ENCODE data around the gene ROMO1. TPM values are rescaled to one million over a fixed set of nuclear protein-coding genes. Genes with fewer than 3 reads are reported as not detected.
"Not testable (repeated sequence)": the region's sequence is repeated elsewhere in the genome, so short reads cannot be mapped to it uniquely, and the experiment has no call there.

The ROMO1 gene
- total RNA-seq, 1 donor from 2014 or later: 190 TPM

GRCh38 chr20:35669681-35670080, 29.5 kb upstream of the ROMO1 start:
- intact Hi-C loops (cut with DNase I): no loop called here
- no peak for DNase-seq (ENCODE audit: missing footprints)
- no peak for ATAC-seq

GRCh38 chr20:35673884-35674283, 25.3 kb upstream of the ROMO1 start:
- no peak for ATAC-seq
- no peak for DNase-seq (ENCODE audit: missing footprints)
- intact Hi-C loops (cut with DNase I): no loop called here

- no peak for DNase-seq (ENCODE audit: missing footprints)
- ATAC-seq: no peak
- intact Hi-C loops (cut with DNase I): no loop called here
Measured at GRCh38 chr20:35674921-35675320, 24.3 kb upstream of the ROMO1 start.

- intact Hi-C loops (cut with DNase I): no loop called here
- DNase-seq (ENCODE audit: missing footprints) (no peak), ATAC-seq (no peak)
Measured at GRCh38 chr20:35680452-35681183, 18.6 kb upstream of the ROMO1 start.

DNA sequence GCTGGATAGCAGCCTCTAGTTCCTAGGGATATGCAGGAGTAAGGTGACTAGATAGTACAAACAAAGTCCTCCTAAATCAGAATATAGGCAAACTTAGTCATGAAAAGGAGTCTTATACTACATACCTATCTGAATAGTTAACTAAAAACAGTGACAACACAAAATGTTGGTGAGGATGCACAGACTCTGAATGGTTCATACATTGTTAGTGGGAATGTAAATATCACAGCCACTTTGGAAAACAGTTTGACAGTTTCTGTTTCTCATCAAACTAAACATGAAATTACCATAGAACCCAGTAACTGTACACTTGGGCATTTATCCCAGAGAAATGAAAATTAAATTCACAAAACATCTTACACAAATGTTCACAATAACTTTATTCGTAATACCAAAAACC, 17.2 kb upstream of the ROMO1 start:
- DNase-seq (ENCODE audit: missing footprints): no peak
- intact Hi-C loops (cut with DNase I): no loop called here
- ATAC-seq: no peak

DNA sequence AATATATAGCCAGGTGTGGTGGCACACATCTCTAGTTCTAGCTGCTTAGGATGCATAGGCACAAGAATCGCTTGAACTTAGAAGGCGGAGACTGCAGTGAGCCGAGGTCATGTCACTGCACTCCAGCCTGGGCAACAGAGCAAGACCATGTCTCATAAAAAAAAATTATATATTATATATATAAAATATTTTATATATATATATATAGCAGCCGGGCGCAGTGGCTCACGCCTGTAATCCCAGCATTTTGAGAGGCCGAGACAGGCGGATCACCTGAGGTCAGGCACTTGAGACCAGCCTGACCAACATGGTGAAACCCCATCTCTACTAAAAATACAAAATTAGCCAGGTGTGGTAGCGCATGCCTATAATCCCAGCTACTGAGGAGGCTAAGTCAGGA, 13.8 kb upstream of the ROMO1 start:
- DNase-seq (ENCODE audit: missing footprints); ATAC-seq; intact Hi-C loops (cut with DNase I): not testable (repeated sequence)

DNA sequence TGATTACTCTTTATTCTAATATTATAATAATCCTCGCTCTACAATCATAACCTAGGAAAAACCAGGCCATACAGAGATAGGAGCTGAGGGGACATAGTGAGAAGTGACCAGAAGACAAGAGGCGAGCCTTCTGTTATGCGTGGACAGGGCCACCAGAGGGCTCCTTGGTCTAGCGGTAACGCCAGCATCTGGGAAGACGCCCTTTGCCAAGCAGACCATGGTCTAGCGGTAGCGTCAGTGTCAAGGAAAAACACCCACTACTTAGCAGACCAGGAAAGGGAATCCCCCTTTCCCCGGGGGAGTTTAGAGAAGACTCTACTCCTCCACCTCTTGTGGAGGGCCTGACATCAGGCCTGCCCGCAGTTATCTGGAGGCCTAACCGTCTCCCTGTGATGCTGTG, 12.3 kb upstream of the ROMO1 start:
- intact Hi-C loops (cut with DNase I); DNase-seq (ENCODE audit: missing footprints); ATAC-seq: not testable (repeated sequence)

DNA sequence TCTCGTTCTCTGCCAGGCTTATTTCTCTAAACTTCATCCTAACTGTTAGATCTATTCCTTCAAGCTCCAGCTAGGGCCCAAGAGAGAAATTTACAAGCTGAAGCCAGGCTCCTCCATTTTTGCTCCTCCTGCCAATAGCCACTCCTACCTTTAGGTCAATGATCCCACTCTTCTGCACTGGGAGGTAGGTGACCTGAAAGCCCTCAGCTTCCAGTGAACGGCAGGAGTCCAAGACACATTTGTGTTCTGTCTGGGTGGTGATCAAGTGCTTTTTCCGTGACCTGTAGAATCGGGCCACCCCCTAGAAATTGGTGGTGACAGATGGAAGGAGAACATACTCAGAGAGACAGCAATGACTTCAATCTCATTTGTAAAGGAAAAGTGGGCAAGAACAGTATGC, 8.9 kb upstream of the ROMO1 start:
- intact Hi-C loops (cut with DNase I): no loop called here
- no peak for ATAC-seq

GRCh38 chr20:35695245-35695749, 3.9 kb upstream of the ROMO1 start:
- intact Hi-C loops (cut with DNase I): loop anchor here (5.0 kb wide), 1 partner anchor 93 kb away; no protein-coding TSS in a partner anchor

More for the DNA sequence above, 8.9 kb upstream of the ROMO1 start:
- DNase-seq (ENCODE audit: missing footprints): no peak

GRCh38 chr20:35695978-35696377, 3.2 kb upstream of the ROMO1 start:
- ATAC-seq (no peak), DNase-seq (ENCODE audit: missing footprints) (no peak)
- intact Hi-C loops (cut with DNase I): loop anchor here (5.0 kb wide), 1 partner anchor 94 kb away; no protein-coding TSS in a partner anchor

More at GRCh38 chr20:35695245-35695749, 3.9 kb upstream of the ROMO1 start:
- ATAC-seq (no peak), DNase-seq (ENCODE audit: missing footprints) (no peak)

- intact Hi-C loops (cut with DNase I): loop anchor here (2.0 to 5.0 kb wide), 2 partner anchors 33 to 95 kb away; partner anchors contain the start of genes CPNE1 and RBM12
- no peak for DNase-seq (ENCODE audit: missing footprints)
- no peak for ATAC-seq
Measured at GRCh38 chr20:35697696-35698297, 1.4 kb upstream of the ROMO1 start.

DNA sequence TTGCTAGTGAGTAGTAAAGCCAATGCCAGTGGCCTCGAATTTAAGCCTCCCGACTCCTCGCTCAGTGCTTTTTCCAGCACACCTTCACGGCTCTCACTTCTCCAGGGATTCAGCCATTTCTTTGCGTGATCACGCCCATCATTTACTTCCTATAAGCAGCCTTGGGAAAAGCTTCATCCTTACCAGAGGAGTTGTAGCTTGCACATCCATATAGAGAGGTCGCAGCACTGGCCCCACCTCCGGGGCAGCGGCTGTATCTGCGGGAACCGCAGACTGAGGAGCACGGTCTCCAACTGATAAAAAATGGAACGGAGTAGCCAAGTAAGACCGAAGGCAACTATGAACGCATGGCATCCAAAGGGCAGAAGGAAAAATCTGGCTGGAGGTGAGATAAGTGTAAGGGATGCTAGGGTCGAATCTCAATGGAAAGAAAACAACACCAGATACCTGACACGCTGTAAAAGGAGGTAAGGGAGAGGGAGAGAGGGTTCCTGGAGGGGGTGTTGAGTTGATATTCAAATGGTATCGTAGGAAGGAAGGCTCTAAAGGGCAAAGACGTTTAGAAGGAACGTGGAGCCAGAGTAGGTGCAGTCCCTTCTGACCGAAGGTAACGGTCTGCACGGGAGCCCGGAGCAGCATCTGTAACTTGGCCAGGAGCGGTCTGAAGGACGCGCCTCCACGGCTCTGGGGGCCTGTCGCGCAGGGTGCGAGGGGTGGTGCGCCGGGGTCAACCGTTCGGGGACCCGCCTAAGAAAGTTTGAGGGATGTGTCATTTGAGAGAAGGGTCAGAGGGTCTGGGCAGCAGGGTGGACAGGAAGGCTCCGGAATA, 693 bp upstream of the ROMO1 start:
- intact Hi-C loops (cut with DNase I): loop anchor here (2.0 to 5.0 kb wide), 2 partner anchors 34 to 96 kb away; partner anchors contain the start of genes CPNE1 and RBM12
- ATAC-seq: peak; percentile 23
- DNase-seq (ENCODE audit: missing footprints): no peak

DNA sequence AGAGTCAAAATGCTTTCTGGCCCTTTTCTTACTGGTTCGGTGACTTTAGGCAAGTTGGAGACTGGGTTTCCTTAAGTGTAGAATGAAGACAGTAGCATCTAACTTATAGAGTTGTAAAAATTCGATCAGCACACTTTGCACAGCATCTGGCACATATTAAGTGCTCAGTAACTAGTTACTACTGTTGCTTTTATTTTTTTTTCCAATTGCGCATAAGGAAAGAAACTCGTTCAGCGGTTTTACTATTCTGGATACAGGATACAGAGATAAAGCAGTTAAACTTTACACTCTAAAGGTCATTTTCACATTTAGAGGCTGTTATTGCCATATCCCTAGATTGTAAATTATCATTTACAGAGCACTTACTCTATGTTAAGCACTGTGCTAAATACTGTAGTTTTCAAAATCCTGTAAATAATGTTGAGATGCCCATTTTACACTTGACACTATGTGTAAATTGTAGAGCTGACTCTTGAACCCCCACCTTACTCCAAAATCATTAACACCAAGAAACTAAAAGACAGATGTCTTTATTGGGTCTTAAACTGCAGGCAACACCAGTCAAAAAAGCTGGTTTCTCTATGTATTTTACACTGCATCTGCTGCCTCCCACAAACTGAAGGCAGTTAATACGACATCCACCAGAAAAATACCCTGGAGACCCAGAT, 886 bp downstream of the ROMO1 start:
- ATAC-seq (no peak), DNase-seq (ENCODE audit: missing footprints) (no peak)
- intact Hi-C loops (cut with DNase I): loop anchor here (2.0 to 5.0 kb wide), 3 partner anchors 35 to 98 kb away; partner anchors contain the start of genes CPNE1 and RBM12

DNA sequence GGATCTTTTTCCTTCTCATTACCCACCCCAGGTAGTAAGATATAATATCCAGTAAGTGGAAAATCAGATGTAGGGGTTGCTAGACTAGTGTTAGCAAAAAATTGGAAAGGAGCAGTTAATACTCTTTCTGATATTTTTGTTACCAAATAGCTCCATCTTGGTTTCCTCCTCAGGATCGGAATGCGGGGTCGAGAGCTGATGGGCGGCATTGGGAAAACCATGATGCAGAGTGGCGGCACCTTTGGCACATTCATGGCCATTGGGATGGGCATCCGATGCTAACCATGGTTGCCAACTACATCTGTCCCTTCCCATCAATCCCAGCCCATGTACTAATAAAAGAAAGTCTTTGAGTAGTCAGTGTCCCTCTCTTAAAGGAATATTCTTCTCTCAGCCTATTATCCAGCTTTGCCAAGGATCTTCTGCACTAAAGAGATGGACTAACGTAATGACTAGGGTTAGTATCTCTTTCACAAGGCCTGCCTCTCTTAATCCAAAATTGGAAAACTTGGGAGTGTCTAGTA, 1.5 kb downstream of the ROMO1 start:
- intact Hi-C loops (cut with DNase I): loop anchor here (5.0 kb wide), 1 partner anchor 37 kb away; no protein-coding TSS in a partner anchor
- no peak for DNase-seq (ENCODE audit: missing footprints)
- no peak for ATAC-seq

GRCh38 chr20:35702051-35702823, 3.0 kb downstream of the ROMO1 start:
- intact Hi-C loops (cut with DNase I): loop anchor here (5.0 kb wide), 1 partner anchor 35 kb away; no protein-coding TSS in a partner anchor
- DNase-seq (ENCODE audit: missing footprints) (no peak), ATAC-seq (no peak)

DNA sequence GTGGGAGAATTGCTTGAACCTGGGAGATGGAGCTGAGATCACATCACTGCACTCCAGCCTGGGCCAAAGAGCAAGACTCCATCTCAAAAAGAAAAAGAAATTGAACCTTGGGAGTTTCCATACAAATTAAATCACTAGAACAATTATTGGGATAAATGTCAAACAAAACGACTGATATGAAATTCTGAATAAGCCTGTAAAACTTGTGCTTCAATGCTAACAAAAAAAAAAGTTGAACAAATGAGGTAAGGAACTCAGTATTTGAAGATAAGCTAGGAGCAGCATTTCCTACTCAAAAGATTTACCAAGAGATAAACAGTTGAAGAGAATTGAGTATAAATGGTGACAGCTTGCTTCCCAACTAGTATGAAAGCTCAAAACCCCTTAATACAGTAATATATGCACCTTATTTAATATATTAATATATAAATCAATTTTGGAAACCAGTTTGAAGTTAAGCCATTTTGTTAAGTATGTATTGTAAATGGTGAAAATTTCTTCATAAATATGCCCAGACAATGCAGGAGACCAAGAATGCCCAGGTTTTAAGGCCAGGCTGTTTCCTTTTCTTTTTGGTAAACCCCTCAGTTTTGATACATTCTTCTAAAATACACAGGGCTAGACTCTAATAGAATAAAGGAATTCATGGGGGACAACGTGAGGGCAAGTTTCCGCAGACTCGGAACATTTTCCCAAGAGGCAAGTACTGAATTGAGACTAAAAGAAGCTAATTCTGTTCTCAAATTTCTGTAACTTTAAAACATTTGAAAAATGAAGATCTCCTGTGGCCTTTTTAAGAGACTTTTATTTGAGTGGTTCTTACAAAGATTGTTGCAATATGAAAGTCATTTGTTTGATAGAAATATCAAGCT, 3.9 kb downstream of the ROMO1 start:
- ATAC-seq (no peak), DNase-seq (ENCODE audit: missing footprints) (no peak)
- intact Hi-C loops (cut with DNase I): loop anchor here (5.0 kb wide), 1 partner anchor 34 kb away; no protein-coding TSS in a partner anchor
